Left lung (tissue), 10 donors: ENCODE measurements around the gene ATG4B. TPM values are rescaled to one million over a fixed set of nuclear protein-coding genes. Genes with fewer than 3 reads are reported as not detected.

Source experiments
- ATAC-seq: fragments of 200-7000 bp; cut with Tn5 transposase; one replicate; pipeline ENCODE4 v1.9.1; 2020; ENCODE audit warnings: moderate library complexity
- DNase-seq, 4 donors: peaks; one replicate each; pipeline ENCODE4 v3.0.0-alpha.2; 2013 to 2020
- H3K27ac ChIP-seq, 2 donors: fragments of 200-600 bp; sonication (generic) in 1 of 2; one replicate each; pipeline versions ENCODE4 v1.5.0 to v1.8.0; 2020 to 2021
- H3K27me3 ChIP-seq, 2 donors: fragments of 200-600 bp; sonication (generic) in 1 of 2; one replicate each; pipeline versions ENCODE4 v1.5.0 to v1.8.0; 2020 to 2021
- H3K36me3 ChIP-seq, 2 donors: fragments of 200-600 bp; sonication (generic) in 1 of 2; one replicate each; pipeline versions ENCODE4 v1.5.0 to v1.8.0; 2020 to 2021
- H3K4me1 ChIP-seq, 2 donors: fragments of 200-600 bp; one replicate each; pipeline ENCODE4 v1.8.0; 2021
- H3K4me3 ChIP-seq, 2 donors: fragments of 200-600 bp; sonication (generic) in 1 of 2; one replicate each; pipeline versions ENCODE4 v1.5.0 to v1.8.0; 2020 to 2021; ENCODE audit warnings: mild to moderate bottlenecking in 1 of 2
- H3K9me3 ChIP-seq, 2 donors: fragments of 200-600 bp; sonication (generic) in 1 of 2; one replicate each; pipeline versions ENCODE4 v1.5.0 to v1.8.0; 2020 to 2021
- CTCF ChIP-seq, 2 donors: fragments of 200-600 bp; sonication (generic) in 1 of 2; IDR thresholded peaks; one replicate each; pipeline versions ENCODE4 v1.5.0 to v1.8.0; 2021; ENCODE audit warnings: antibody characterized with exemption in 2 of 2
- intact Hi-C, 2 donors: fragments of 100-400 bp; cut with DNase I; formaldehyde crosslinking; loops; one replicate each; pipeline versions ENCODE4 v1.11.2 to v1.14.2; 2022
- polyA plus RNA-seq, 6 donors: library from polyadenylated mRNA; unstranded; fragments of 120-200 nt; gene quantifications; one replicate each; pipeline ENCODE4 v1.2.1, GENCODE V29; 2013; ENCODE audit not compliant: insufficient read length in 6 of 6
- total RNA-seq, 2 donors: library from RNA; stranded (reverse); fragmentation: NEBNext Ultra II Directional; extraction: Animal tissue kit (Norgen Biotek cat#: 25700); gene quantifications; one replicate each; pipeline ENCODE4 v1.2.1, GENCODE V29; 2021
- donor health status: DM: no; HTN: yes; CAD: no.
- donor health status: DM: no; HTN: no; CAD: no.

The ATG4B gene
- total and polyA plus RNA-seq, 8 donors = 60.5 to 98.3 (median 79.3) TPM

- peak in 1 of 4 donors; percentile 82 for DNase-seq
- intact Hi-C loops = no loop called here
- Histone ChIP-seq H3K9me3 (no peaks in the 10 kb centered on the region), H3K4me3 (peak overlapping the region; percentile 12 to 33), H3K4me1 (peaks cover 0 to 19% of the 10 kb centered on the region in 2 donors), H3K36me3 (peaks cover 0 to 7% of the 10 kb centered on the region in 2 donors), H3K27me3 (no peaks in the 10 kb centered on the region), H3K27ac (no peak overlapping the region)
- no peak for TF ChIP-seq CTCF (IDR thresholded peaks at IDR 0.05)
- peak; percentile 59 for ATAC-seq
Measured at GRCh38 chr2:241616168-241617125, 21.0 kb upstream of the ATG4B start.

- DNase-seq = peak in 1 of 4 donors; percentile 78
- peak; percentile 84 for ATAC-seq
- Histone ChIP-seq H3K9me3 (no peaks in the 10 kb centered on the region), H3K4me1 (peaks cover 0 to 14% of the 10 kb centered on the region in 2 donors), H3K27ac (peak overlapping the region; percentile 23 to 71), H3K27me3 (no peaks in the 10 kb centered on the region), H3K36me3 (peaks cover 0 to 7% of the 10 kb centered on the region in 2 donors), H3K4me3 (peak overlapping the region; percentile 12 to 33)
- no peak for TF ChIP-seq CTCF (IDR thresholded peaks at IDR 0.05)
- intact Hi-C loops = no loop called here
Measured at GRCh38 chr2:241617431-241618154, 19.9 kb upstream of the ATG4B start.

DNA sequence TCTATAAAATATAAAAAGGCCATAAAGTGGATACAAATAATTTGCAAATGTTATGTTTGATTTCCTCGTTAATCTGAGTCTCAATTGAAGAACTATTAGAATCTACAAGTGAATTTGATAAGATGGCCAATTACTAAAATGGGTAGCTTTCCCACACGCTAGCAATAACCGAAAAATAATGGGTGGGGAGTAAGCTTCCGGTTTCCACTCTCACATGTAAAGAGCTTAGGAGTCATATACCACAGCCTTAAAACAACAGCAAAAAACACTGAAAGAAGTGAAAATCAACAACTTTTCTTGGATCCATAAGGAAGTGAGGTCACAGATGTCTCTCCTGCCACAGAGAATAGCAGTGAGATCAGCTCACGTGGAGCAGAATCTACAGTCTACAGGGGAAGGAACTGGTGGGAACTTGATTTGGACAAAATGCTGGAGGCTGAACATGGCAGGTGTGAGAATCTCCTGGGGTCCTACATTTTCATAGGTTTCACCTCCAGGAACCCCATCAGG, 19.1 kb upstream of the ATG4B start:
- Histone ChIP-seq H3K4me3 (no peak overlapping the region), H3K9me3 (no peaks in the 10 kb centered on the region)

GRCh38 chr2:241618829-241619228, 18.7 kb upstream of the ATG4B start:
- DNase-seq = peak in 1 of 4 donors; percentile 37
- Histone ChIP-seq H3K27ac (no peak overlapping the region), H3K4me3 (no peak overlapping the region), H3K36me3 (peaks cover 0 to 7% of the 10 kb centered on the region in 2 donors), H3K27me3 (no peaks in the 10 kb centered on the region), H3K4me1 (peaks cover 0 to 14% of the 10 kb centered on the region in 2 donors), H3K9me3 (no peaks in the 10 kb centered on the region)
- intact Hi-C loops = no loop called here
- no peak for TF ChIP-seq CTCF (IDR thresholded peaks at IDR 0.05)
- no peak for ATAC-seq

More for the DNA sequence above, 19.1 kb upstream of the ATG4B start:
- Histone ChIP-seq H3K27ac (peak overlapping the region in 1 of 2 donors; percentile 71), H3K36me3 (peaks cover 0 to 7% of the 10 kb centered on the region in 2 donors), H3K4me1 (peaks cover 0 to 14% of the 10 kb centered on the region in 2 donors), H3K27me3 (no peaks in the 10 kb centered on the region)
- DNase-seq (no peak), ATAC-seq (no peak)
- TF ChIP-seq CTCF (IDR thresholded peaks at IDR 0.05) = no peak
- intact Hi-C loops = no loop called here
